SW480 (cell line): ENCODE results near the gene ZFYVE28.

Experiments
- DNase-seq: peaks from one replicate; pipeline ENCODE4 v3.0.0-alpha.2; 2016; ENCODE audit warnings: low spot score

The ZFYVE28 gene

GRCh38 chr4:2352171-2352570 lies 66.3 kb downstream of the ZFYVE28 start:
- DNase-seq, result no peak

DNA sequence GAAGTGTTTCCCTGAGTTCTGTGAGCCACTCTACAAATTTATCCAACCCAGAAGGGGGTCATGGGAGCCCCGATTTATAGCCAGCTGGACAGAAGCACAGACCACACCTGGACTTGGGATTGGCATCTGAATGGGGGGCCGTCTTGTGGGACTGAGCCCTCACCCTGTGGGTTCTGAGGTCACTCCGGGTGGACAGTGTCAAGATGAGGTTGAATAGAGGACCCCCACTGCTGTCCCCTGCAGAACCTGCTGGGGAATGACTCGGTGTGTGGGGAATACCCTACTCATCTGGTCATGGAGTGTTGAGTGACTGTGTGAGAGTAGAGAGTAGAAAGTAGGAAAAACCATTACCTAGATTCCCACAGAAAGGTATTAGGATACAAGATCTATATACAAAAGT lies 67.5 kb downstream of the ZFYVE28 start:
- no peak for DNase-seq

- DNase-seq, result no peak
These were observed 69.7 kb downstream of the ZFYVE28 start for GRCh38 chr4:2348786-2349185.

GRCh38 chr4:2347190-2347589 lies 71.3 kb downstream of the ZFYVE28 start:
- no peak for DNase-seq

DNA sequence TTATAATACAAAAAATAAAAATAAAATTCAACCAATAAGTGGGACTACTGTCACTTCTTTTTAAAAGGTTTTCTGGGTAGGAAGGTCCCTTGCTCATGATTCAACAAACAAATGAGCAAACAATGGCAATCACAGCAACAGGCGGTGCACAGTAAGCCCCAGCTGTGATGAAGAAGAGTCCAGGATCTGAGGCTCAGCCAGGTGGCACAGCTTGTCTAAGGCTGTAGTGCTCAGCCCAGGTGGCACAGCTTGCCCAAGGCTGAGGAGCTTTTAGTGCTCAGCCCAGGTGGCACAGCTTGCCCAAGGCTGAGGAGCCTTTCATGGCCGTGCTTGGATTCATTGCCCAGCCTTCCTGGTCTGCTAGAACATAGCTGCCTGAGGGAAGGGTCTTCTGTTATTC lies 75.0 kb downstream of the ZFYVE28 start:
- DNase-seq, result no peak

GRCh38 chr4:2341911-2342652 lies 76.4 kb downstream of the ZFYVE28 start:
- no peak for DNase-seq

DNA sequence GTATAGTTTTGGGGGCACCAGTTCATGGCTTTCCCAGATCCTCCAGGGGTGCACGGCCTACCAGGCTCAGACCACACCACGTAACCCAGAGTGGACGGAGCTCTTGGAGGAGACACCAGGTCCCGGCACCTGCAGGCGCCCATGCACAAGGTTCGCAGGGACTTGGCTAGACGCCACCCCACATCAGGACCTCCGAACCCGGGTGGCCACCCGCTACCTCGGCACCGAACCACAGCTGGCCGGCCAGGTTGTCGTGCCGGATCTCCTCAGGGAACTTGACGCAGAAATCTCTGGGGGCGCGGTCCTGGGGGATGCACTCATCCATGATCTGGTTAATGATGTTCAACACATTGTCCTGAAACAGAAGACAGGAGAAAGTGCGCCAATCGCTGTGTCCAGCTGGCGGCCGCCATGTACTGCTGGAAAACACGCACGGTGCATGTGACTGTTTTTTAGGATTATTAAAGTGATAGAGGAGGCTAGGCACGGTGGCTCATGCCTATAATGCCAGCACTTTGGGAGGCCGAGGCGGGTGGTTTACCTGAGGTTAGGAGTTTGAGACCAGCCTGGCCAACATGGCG lies 77.1 kb downstream of the ZFYVE28 start:
- DNase-seq, result no peak

GRCh38 chr4:2340272-2341061 lies 78.0 kb downstream of the ZFYVE28 start:
- no peak for DNase-seq

DNA sequence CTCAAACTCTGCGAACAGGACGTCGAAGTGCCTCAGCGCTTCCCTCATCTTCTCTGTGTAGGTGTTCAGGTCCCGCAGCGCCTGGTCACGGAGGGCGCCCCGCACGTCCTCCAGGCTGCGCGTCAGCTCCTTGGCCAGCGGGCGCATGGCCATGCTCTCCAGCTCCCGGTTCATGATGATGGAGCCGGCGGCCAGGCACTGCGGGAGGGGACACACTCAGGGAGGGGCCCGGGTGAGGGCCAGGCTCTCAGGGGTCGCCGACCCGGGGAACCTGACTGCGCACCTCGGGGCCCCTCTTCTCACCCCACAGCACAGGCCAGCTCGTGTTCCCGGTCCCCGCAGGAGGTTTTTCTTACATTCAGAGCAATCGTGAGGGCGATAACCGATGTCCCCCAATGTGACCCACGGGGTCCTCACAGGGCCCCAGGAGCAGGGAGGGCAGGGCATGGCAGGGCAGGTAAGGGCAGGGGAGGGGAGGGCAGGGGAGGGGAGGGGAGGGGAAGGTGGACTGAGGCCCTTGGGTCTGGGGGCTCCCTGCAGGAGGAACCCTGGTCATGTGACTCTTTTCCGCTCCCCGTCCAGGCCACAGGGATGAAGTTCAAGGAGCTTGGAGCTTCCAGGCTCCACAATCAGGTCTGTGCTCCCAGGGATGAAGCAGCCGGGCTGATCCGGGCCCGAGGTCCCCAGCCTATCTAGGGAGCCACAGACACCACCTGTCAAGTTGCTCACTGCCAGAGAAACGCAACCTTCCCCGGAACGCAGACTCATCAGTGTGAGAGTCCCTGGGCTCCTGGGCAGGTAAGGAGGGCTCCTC lies 78.8 kb downstream of the ZFYVE28 start:
- DNase-seq, result no peak

DNA sequence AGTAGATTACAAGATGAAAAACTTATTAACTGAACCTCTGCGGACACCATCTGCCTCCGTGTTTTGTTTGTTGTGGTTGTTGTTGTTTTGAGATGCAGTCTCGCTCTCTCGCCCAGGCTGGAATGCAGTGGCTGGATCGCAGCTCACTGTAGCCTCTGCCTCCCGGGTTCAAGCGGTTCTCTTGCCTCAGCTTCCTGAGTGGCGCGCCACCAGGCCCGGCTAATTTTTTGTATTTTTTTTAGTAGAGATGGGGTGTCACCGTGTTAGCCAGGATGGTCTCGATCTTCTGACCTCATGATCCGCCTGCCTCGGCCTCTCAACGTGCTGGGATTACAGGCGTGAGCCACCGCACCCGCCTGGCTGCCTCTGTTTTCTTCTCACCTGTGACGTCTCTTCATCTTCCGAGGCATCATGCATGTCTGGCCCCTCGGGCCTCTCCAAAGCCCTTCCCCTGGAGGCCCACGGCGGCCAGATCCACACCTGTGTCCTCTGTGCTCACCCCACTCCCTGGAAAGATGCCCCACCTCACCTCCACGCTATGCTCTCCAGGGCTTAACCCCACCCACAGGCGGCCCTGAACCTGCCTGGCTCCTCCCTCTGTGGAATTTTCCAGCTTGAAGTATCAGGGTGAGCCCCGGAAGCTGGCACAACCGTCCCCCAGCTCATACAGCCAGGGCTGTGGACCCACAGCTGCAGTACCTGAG lies 79.5 kb downstream of the ZFYVE28 start:
- no peak for DNase-seq

- no peak for DNase-seq
These were observed 80.5 kb downstream of the ZFYVE28 start for GRCh38 chr4:2337896-2338295.

DNA sequence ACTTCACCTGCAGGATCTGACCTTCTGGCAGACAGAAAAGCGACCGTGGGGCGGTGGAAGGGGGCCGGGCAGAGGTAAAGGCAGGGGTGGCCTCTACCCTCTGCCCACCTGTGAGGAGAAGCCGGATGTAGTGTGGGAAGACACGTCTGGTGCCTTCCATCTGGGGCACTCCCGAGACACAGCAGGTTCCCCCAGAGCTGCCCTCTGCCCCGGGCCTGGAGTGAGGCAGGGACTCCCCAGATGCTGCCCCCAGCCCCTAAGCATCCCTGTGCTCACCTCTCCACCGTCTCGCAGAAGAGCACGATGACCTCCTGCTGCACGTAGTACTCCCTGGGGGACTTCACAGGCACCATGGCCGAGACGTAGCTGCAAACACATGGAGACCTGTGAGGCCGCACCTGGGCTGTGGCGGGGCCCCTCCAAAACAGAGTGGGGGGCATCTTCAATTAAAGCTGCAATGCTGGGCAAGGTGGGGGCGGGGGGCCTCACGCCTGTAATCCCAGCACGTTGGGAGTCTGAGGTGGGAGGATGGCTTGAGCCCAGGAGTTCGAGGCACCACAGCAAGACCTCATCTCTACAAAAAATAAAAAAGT lies 81.2 kb downstream of the ZFYVE28 start:
- DNase-seq, result no peak

GRCh38 chr4:2336659-2337058 lies 81.8 kb downstream of the ZFYVE28 start:
- no peak for DNase-seq

GRCh38 chr4:2335729-2336101 lies 82.7 kb downstream of the ZFYVE28 start:
- no peak for DNase-seq

DNA sequence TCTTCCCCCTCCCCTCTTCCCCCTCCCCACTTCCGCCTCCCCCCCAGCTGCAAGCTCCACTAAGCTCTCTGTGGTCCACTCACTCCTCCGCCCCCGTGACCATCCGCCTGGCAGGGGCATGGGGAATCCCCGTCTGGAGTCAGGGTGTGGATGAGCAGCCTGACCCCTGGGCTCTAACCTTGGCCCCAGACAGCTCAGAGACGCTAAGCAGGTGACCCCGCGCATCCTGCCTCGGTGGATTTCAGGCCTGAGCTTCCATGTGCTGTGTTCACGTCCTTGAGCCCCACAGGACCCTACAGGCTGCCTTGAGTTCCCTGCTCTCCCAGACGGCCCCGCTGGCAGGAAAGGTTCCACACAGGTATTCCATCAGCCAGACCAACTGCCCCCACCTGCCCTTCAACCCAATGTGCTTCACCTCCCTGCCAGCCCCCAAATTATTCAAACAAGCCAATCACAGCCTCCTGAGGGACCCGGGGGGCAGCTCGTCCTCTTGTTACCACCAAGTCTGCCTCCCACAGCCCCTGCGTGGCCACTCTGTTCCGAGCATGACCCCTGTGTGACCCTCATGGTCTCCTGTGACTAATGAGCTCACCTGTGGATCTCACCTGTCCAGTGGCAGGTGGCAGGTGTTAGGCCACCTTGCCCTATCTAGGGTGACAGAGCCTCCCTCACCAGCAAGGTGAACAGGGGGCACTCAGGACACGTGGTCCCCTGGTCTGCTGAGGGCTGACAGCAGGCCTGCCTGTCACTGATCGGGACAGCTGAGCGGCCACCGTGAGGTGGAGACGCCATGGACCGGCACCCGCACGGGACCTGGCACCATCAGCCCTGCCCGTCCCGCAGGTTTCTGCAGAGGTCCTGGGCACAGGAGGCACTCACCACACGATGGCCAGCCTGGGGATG lies 83.4 kb downstream of the ZFYVE28 start:
- no peak for DNase-seq

GRCh38 chr4:2333916-2334644 lies 84.4 kb downstream of the ZFYVE28 start:
- no peak for DNase-seq

DNA sequence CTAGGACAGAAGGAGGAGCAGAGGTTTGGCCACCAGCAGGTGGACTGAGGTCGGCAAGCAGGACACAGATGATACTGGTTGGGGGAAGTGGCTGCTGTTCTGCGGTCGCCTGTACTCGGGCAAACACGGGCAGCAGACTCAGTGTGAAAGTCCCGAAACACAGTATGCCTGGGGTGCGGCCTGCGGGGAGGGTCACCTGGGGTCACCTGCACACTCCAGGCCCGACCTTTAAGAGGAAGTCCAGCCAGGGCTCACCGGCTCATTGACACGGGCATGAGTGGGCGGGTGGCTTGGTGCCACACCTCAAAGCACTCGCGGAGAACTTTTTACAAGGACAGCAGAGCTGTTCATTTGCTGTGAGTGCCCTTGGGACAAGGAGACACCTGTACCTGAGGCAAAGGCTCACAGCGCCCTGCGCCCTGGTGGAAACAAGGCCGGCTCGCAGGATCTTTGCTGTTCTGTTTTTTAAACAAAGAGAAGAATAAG lies 85.0 kb downstream of the ZFYVE28 start:
- peak; percentile 88 for DNase-seq

- DNase-seq, result no peak
These were observed 85.5 kb downstream of the ZFYVE28 start for GRCh38 chr4:2332976-2333319.

DNA sequence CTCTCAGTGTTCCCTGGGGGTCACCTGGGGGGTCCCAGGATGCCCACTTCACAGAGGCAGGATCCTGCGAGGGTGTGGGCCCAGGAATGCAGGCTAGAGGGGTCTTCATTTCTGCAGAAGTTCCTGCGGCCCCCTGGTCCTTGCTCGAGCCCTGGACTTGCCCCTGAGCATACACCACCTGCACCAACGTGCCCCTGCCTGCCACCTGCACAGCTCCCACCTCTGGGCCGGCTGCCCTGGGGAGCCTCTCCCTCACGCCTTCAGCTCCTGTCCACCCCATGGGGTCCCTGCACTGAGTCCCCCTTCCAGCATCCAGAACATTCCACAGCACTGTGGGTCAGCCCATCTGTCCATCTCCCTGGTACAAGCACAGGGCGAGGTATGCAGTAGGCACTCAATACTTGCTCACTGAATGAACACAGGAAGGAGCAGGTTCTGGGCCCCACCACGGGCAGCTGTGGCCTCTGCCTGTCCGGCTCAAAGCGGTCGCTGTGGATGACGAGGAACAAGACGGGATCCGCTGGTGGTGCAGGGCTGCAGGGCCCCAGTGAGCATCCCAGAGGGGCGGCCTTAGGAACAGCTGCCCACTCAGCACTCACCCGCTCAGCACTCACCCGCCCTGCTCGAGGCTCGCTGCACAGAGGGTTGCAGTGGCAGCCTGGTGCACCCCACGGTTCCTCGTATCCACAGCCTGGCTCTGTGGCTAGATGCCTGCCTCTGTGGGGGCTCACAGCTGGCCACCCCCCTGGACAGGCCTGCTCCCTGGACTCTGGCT lies 86.1 kb downstream of the ZFYVE28 start:
- DNase-seq, result no peak
